Measurements from ENCODE around the gene CHN1.

CHN1 gene

DNA sequence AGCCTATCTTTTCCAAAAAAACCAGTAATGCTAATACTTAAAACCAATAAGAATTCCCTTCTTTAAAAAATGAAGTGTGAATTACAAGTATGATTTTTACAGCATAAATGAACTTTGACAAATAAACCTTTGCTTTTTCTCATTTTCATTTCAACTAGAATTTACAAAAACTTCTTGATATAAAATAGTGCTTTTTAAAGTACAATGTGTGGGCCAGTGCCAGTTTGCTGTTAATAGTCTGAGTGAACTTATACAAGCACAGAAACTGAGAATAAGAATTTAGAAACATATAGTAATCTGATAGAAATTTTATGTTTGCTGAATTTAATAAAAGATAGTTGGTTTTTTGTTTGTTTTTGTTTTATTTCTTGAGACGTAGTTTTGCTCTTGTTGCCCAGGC is 197.2 kb downstream of the CHN1 start:
- Histone ChIP-seq H3K4me2 (ENCODE audit: low read length) (no peak overlapping the region), H4K20me1 (ENCODE audit: control insufficient read depth, insufficient read depth, low read depth, low read length) (no peaks in the 10 kb centered on the region), H3K36me3 (ENCODE audit: control insufficient read depth, low read length) (no peaks in the 10 kb centered on the region), H3K9me3 (ENCODE audit: control insufficient read depth, insufficient read depth, low read length) (no peaks in the 10 kb centered on the region), H3K79me2 (ENCODE audit: control insufficient read depth, low read length) (no peaks in the 10 kb centered on the region), H3K4me1 (ENCODE audit: control insufficient read depth, low read length) (no peaks in the 10 kb centered on the region), H3F3A (ENCODE audit: control insufficient read depth, insufficient read depth) (no peaks in the 10 kb centered on the region), H3K27me3 (ENCODE audit: control insufficient read depth, low read length) (no peaks in the 10 kb centered on the region; the same call in 1 of the 2 replicates), H3K9me2 (replicated peaks; ENCODE audit: control insufficient read depth, low read length) (no peaks in the 10 kb centered on the region), H3K4me3 (ENCODE audit: low read length) (no peak overlapping the region), H3K27ac (ENCODE audit: low read depth, low read length) (no peak overlapping the region)
- TF ChIP-seq, protein P1, sequence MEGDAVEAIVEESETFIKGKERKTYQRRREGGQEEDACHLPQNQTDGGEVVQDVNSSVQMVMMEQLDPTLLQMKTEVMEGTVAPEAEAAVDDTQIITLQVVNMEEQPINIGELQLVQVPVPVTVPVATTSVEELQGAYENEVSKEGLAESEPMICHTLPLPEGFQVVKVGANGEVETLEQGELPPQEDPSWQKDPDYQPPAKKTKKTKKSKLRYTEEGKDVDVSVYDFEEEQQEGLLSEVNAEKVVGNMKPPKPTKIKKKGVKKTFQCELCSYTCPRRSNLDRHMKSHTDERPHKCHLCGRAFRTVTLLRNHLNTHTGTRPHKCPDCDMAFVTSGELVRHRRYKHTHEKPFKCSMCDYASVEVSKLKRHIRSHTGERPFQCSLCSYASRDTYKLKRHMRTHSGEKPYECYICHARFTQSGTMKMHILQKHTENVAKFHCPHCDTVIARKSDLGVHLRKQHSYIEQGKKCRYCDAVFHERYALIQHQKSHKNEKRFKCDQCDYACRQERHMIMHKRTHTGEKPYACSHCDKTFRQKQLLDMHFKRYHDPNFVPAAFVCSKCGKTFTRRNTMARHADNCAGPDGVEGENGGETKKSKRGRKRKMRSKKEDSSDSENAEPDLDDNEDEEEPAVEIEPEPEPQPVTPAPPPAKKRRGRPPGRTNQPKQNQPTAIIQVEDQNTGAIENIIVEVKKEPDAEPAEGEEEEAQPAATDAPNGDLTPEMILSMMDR (IDR thresholded peaks at IDR 0.05; ENCODE audit: low read depth, low read length, poor library complexity, severe bottlenecking): no peak
- no peak for TF ChIP-seq EZH2phosphoT487 (IDR thresholded peaks at IDR 0.05; ENCODE audit: borderline replicate concordance, low read length)

GRCh38 chr2:174805803-174806202 is 199.4 kb downstream of the CHN1 start:
- Histone ChIP-seq H3K9me3 (ENCODE audit: control insufficient read depth, insufficient read depth, low read length) (no peaks in the 10 kb centered on the region), H3K4me3 (ENCODE audit: low read length) (no peak overlapping the region), H3K4me2 (ENCODE audit: low read length) (no peak overlapping the region), H3K79me2 (ENCODE audit: control insufficient read depth, low read length) (no peaks in the 10 kb centered on the region), H3F3A (ENCODE audit: control insufficient read depth, insufficient read depth) (no peaks in the 10 kb centered on the region), H3K27me3 (ENCODE audit: control insufficient read depth, low read length) (no peaks in the 10 kb centered on the region; the same call in 1 of the 2 replicates), H3K9me2 (replicated peaks; ENCODE audit: control insufficient read depth, low read length) (no peaks in the 10 kb centered on the region), H3K27ac (ENCODE audit: low read depth, low read length) (no peak overlapping the region), H3K4me1 (ENCODE audit: control insufficient read depth, low read length) (no peaks in the 10 kb centered on the region), H4K20me1 (ENCODE audit: control insufficient read depth, insufficient read depth, low read depth, low read length) (no peaks in the 10 kb centered on the region), H3K36me3 (ENCODE audit: control insufficient read depth, low read length) (no peaks in the 10 kb centered on the region)
- TF ChIP-seq, protein P1 (IDR thresholded peaks at IDR 0.05; ENCODE audit: low read depth, low read length, poor library complexity, severe bottlenecking): no peak
- TF ChIP-seq EZH2phosphoT487 (IDR thresholded peaks at IDR 0.05; ENCODE audit: borderline replicate concordance, low read length): no peak

GRCh38 chr2:174802459-174802858 is 202.7 kb downstream of the CHN1 start:
- Histone ChIP-seq H3K9me2 (replicated peaks; ENCODE audit: control insufficient read depth, low read length) (no peaks in the 10 kb centered on the region), H3K4me1 (ENCODE audit: control insufficient read depth, low read length) (no peaks in the 10 kb centered on the region), H3K27ac (ENCODE audit: low read depth, low read length) (no peak overlapping the region), H3K79me2 (ENCODE audit: control insufficient read depth, low read length) (no peaks in the 10 kb centered on the region), H3K9me3 (ENCODE audit: control insufficient read depth, insufficient read depth, low read length) (no peaks in the 10 kb centered on the region), H3K4me2 (ENCODE audit: low read length) (no peak overlapping the region), H3K36me3 (ENCODE audit: control insufficient read depth, low read length) (no peaks in the 10 kb centered on the region), H4K20me1 (ENCODE audit: control insufficient read depth, insufficient read depth, low read depth, low read length) (no peaks in the 10 kb centered on the region), H3K27me3 (ENCODE audit: control insufficient read depth, low read length) (no peaks in the 10 kb centered on the region; the same call in 1 of the 2 replicates), H3K4me3 (ENCODE audit: low read length) (no peak overlapping the region), H3F3A (ENCODE audit: control insufficient read depth, insufficient read depth) (no peaks in the 10 kb centered on the region)
- TF ChIP-seq, protein P1 (IDR thresholded peaks at IDR 0.05; ENCODE audit: low read depth, low read length, poor library complexity, severe bottlenecking): no peak
